ENCODE data around the gene PERM1.

The PERM1 gene

DNA sequence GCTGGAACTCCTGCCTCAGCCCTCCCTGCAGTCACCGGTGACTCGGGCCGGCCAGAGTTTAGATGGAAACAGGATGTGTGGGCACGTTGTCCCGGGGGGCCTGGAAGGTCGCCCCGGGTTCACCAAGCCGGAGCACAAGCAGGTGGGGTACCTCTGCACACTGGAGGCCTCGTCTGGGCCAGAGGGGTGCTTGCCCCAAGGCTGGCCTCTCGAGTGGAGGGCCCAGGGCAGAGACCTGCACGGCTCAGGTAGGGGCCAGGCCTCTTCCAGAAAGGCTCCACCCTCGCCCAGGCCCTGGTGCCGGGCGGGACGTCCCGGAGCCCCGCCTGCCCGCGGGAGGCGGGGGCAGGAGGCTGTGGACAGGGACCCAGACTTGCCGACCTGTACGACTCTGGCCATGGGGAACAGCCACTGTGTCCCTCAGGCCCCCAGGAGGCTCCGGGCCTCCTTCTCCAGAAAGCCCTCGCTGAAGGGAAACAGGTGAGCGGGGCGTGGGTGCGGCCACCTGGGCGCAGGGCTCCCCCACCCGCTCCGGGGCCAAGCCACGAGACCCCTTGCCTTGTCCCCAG is 15.7 kb downstream of the PERM1 start, which contains the start of gene PLEKHN1:
Gene PLEKHN1 (plus strand): TSS at position 348 of the 569 bp plus-strand sequence. CDS start 50 bp downstream, at position 398.
- in situ Hi-C loops (cut with MboI; ENCODE audit: low sequenced_read_pairs): no loop called here

DNA sequence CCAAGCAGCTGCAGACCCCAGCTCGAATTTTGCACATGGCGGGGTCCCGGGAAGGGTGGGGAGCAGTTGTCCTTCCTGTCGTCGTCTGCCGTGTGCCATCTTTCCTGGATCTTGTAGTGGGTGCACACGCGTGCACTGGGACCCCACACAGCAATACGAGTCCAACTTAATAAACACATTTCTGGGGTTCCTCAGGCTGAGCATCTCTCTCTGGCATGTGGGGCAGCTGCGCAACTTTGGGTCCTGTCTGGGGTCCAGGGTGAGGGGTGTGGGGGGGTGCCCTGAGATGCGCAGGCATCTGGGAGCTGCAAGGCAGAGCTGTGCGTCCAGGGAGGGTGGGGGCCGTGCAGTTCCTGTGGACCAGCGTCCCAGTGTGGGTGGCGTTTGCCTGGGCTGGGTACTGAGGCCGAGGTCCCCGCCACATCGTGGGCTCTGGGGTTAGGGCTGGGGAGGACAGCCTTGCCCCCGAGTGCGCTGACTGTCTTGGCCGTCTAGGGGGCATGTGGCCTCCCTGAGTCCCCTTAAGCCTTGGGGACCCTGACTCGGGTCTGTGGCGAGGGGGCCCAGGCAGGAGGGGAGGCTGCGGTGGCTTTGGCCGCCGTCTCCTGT is 16.3 kb downstream of the PERM1 start:
- in situ Hi-C loops (cut with MboI; ENCODE audit: low sequenced_read_pairs): no loop called here

DNA sequence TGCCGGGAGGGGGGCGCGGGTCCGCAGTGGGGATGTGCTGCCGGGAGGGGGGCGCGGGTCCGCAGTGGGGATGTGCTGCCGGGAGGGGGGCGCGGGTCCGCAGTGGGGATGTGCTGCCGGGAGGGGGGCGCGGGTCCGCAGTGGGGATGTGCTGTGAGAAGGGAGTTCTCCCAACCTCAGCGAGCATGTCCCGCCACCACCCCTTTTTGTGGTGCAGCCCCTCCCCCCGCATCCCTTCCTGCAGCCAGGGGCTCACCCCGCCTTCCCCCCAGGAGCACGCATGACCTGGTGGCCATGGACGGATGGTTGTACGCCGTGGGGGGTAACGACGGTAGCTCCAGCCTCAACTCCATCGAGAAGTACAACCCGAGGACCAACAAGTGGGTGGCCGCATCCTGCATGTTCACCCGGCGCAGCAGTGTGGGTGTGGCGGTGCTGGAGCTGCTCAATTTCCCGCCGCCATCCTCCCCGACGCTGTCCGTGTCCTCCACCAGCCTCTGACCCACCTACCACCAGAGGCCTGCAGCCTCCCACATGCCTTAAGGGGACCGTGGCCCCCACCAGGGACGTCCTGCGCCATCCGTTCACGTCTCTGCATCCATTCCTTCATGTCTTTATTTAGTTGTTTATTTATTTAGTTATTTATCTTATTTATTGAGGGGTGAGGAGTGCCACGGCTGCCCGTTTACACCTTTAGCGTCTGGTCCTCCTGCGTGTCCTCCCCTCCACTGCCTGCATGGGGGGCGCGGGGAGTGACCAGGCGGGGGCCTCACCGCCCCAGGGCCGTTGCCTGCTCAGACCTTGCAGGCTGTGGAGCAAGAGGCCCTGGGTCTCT is 17.0 kb downstream of the PERM1 start:
- in situ Hi-C loops (cut with MboI; ENCODE audit: low sequenced_read_pairs): no loop called here

DNA sequence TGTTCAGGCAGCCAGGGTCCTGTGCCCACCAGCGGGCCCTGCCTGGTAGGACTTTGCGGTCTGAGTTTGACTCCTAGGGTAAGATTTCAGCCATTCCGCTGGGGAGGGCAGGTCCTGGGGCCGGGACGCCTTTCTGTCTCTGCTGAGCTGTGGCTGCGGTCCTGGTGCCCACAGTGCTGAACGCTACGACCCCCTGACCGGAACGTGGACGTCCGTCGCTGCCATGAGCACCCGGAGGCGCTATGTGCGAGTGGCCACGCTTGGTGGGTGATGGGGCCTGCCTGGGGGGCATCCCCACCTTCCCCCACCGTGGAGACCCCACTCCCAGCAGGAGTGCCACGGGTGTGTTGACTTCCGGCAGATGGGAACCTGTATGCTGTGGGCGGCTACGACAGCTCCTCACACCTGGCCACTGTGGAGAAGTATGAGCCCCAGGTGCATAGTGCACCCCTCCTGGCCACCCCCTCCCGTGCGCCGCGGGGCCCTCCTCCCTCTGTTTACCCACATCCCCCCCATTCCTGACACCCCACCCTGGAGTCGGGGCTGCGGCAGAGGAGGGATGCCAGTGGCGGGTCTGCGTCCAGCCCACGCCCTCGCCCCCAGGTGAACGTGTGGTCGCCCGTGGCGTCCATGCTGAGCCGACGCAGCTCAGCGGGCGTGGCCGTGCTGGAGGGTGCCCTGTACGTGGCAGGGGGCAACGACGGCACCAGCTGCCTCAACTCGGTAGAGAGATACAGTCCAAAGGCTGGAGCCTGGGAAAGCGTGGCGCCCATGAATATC is 18.0 kb downstream of the PERM1 start:
- in situ Hi-C loops (cut with MboI; ENCODE audit: low sequenced_read_pairs): no loop called here

DNA sequence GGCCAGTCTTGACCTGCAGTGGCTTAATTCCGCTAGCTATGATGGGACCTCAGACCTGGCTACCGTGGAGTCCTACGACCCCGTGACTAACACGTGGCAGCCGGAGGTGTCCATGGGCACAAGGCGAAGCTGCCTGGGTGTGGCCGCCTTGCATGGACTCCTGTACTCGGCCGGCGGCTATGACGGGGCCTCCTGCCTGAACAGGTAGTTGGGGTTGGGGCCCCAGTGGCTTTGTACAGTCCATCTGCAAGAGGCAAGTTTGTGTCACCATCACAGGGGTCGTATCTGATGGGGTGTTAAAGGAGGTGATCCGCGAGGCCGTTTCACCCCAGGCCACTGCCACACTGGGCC is 18.6 kb downstream of the PERM1 start:
- in situ Hi-C loops (cut with MboI; ENCODE audit: low sequenced_read_pairs): no loop called here

DNA sequence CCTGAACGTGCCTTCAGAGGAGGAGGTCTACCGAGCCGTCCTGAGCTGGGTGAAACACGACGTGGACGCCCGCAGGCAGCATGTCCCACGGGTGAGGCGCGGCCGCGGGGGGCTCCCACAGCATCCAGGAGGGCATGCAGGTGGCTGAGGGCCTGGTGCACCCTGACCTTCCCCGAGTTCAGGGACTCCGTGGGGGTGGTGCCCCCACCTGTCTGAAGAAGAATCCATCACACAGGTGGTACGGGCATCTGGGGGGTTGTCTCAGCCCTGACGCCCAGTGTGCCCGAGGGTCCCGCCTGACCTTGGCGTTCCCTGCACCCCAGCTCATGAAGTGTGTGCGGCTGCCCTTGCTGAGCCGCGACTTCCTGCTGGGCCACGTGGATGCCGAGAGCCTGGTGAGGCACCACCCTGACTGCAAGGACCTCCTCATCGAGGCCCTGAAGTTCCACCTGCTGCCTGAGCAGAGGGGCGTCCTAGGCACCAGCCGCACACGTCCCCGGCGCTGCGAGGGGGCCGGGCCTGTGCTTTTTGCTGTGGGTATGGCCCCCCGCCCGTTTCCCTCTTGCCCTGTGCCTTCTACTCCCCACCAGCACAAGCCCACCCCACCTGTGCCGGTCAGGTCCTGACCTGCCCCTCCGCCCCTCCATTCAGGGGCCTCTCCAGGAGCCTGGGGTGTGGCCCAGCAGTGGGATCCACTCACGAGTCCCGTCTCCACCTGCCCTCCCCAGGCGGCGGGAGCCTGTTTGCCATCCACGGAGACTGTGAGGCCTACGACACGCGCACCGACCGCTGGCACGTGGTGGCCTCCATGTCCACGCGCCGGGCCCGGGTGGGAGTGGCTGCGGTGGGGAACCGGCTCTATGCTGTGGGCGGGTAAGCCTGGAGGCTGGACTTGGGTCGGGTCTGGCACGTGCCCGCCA is 19.3 kb downstream of the PERM1 start:
- in situ Hi-C loops (cut with MboI; ENCODE audit: low sequenced_read_pairs): no loop called here

DNA sequence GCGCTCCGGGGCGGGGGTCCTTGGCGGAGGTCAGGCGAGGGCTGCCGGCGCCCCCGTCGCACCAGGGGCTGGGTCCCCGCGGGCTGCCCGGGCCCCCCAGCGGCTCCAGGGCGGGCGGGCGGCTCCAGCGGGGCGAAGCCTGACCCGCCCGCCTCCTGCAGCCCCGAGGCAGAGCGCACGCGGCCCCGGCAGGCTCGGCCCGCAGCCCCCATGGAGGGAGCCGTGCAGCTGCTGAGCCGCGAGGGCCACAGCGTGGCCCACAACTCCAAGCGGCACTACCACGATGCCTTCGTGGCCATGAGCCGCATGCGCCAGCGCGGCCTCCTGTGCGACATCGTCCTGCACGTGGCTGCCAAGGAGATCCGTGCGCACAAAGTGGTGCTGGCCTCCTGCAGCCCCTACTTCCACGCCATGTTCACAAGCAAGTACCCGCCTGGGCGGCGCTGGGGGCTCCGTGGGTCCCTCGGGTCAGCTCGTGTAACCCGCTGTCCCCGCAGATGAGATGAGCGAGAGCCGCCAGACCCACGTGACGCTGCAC is 20.7 kb downstream of the PERM1 start:
- in situ Hi-C loops (cut with MboI; ENCODE audit: low sequenced_read_pairs): no loop called here

DNA sequence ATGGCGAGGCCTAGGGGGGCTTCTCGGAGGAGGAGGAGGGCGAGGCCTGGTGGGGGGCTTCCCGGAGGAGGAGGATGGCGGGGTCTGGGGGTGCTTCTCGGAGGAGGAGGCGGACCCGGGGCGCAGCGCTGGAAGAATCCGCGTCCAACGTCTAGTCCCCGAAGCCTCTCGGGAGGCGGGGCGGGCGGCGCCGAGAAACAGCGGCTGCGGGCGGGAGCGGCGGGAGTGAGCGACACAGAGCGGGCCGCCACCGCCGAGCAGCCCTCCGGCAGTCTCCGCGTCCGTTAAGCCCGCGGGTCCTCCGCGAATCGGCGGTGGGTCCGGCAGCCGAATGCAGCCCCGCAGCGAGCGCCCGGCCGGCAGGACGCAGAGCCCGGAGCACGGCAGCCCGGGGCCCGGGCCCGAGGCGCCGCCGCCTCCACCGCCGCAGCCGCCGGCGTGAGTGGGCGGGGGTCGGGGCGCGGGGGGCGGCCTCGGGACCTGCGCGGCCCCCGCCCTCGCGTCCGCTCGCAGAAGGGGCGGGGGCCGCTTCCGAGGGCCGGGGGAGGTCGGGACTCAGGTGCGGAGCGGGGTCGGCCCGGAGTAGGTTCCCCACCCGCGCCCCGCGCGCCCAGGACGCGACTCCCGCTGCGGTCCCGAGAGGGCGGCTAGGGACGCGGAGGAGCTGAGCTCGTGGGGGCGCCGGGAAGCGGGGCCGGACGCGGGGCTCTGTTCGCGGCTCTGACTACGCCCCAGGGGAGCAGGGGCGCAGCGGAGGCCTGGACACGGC is 21.3 kb downstream of the PERM1 start, which contains the start of gene KLHL17:
Gene KLHL17 (plus strand): TSS at position 222 of the 769 bp plus-strand sequence. CDS start 110 bp downstream, at position 332.
- in situ Hi-C loops (cut with MboI; ENCODE audit: low sequenced_read_pairs): no loop called here

DNA sequence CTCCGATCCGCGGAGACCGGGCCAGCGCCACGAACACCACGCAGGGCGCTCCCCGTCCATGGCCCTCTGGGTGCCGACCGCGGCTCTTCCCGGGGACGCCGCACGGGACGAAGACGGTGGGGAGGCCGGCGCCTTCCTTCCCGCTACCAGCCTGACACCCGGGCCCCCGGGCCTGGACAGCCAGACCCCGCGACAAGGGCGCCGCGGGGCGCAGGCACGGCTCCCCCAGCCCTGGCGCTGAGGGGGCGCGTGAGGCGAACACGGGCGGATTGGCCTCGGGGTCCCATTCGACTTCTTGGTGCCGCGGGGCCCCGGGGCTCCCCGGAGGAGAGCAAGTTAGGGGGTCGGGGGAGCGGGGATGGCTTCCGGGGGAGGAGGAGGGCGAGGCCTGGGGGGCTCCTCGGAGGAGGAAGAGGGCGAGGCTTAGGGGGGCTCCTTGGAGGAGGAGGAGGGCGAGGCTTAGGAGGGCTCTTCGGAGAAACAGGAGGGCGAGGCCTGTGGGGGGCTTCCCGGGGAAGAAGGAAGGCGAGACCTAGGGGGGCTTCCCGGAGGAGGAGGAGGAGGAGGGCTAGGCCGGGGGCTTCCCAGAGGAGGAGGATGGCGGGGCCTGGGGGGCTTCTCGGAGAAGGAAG is 22.0 kb downstream of the PERM1 start:
- in situ Hi-C loops (cut with MboI; ENCODE audit: low sequenced_read_pairs): no loop called here

DNA sequence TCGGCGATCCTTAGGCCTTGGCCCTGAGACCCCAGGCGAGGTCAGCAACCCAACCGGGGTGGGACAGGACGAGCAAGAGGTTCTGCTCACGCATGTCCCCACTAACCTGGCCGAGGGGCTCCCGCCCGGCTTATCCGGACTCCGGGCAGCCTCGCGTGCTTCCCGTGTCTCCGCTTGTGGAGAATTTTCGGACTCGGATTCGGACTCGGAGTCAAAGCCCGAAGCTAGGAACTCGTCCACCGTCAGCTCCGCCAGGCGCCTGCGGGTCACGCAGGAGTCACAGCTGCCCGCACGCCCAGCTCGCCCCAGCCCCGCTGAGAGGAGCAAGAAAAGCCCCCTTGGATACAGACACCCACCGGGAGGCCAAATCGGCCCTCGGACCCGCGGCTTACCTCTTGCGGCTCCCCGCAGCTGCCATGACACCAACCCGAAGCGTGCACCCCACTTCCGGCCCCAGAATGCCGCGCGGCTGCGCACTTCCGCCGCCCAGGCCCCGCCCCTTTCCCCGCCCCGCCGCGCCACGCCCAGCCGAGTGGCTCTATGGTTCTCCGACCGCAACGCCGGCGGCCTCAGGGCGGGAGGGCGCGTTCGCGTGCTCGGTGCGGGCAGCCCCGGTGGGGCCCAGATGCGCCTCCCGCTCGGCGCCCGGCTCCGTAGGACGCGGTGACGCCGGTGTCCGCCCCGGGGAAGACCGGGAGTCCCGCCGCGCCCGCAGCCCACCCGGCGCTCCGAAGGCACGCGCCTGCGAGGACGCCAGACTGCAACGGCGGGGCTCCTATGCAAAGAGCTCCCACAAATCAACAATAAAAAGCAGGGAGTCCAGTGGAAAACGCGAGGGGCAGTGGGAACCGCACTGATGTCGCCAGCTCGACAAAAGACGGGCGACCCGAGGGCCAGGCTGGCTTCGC is 22.8 kb downstream of the PERM1 start, which contains the start of gene NOC2L:
Gene NOC2L (minus strand): TSS at position 434 of the 908 bp plus-strand sequence. CDS start 16 bp downstream, at position 418.
- in situ Hi-C loops (cut with MboI; ENCODE audit: low sequenced_read_pairs): no loop called here

DNA sequence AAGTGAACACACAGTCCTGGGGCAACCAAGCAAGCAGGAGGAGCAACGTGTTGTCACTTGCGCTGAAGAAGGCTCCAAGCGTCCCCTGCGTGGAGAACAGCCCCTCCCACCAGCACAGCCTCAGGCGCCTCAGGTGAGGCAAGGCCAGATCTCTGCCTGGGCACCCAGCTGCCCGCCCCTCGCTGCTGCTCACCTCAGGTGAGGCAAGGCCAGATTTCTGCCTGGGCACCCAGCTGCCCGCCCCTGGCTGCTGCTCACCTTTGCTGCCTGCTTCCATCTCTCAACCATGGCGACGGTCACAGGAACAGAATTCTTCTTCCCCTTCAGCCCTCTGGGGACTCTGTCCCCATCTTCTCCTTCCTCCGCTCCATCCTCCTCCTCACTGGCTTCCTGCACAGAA is 25.3 kb downstream of the PERM1 start:
- in situ Hi-C loops (cut with MboI; ENCODE audit: low sequenced_read_pairs): no loop called here

DNA sequence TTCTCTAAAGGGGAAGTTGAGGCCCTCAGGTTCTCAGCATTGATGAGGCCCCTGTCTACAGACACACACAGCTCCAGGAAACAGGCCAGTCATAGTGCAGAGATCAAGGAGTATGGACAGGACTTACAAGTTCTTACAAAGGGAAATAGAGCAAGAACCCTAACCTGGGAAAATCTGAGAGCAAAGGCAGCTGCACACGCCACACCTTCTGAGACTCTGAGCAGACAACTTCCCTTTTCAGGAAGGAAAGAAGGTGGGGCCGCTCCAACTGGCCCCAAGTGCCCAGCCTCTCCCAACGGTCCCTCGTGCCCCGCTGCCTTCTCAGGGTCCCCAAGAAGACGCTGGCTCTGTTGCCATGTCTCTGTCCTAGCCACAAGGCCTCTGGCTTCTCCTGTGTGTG is 26.4 kb downstream of the PERM1 start:
- in situ Hi-C loops (cut with MboI; ENCODE audit: low sequenced_read_pairs): no loop called here

DNA sequence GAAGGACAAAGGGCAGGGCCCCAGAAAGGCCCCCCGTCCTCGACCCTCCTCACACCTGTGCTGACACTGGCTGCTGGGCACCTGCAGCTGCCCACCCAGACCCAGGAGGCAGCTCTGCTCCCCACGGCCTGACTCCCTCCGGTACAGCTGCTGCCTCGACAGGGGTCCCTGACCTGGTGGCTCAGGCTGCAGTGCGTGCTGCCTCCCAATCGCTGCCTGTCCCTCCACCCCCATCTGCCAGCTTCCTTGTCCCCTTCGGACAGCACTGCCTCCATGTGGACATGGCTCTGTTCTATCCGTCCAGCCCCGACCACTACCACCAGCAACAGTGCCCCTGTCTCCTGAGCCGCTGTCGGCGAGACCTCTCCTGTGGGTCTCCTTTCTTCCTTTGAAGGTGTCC is 27.0 kb downstream of the PERM1 start:
- in situ Hi-C loops (cut with MboI; ENCODE audit: low sequenced_read_pairs): no loop called here

DNA sequence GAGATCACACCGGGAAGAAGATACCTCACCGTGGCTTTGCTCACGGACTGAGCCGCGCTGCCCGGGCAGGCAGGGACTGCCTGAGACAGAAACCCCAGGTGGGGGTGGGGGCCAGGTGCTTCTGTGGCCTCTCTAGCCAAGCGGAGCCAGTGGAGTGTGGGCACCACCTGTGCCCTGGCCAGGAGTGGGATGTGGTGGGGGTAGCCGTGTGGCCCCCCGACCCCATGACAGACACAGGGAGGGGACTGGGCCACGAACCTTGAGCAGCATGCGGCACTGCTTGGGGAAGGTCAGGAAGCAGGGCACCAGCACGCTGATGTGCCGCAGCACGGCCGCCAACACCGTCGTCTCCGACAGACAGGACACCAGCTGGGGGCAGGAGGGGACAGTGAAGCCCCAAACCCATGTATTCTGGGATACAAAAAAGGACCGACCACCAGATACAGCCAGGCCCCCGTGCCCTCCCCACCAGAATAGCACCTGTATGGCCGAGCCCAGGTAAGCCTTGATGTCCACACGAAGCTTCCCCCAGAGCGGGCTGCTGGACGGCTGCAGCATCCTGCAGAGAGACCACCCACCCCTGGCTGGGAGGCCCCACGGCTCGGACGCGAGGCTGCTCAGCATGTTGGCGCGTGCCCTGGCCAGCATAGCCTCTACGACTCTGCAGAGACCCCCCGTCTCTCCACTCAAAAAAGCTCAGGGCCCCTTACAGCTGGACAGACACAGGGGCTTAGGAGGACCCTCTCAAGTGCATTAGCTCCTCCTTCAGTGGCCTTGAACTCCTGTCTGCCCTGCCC is 28.2 kb downstream of the PERM1 start:
- in situ Hi-C loops (cut with MboI; ENCODE audit: low sequenced_read_pairs): no loop called here

DNA sequence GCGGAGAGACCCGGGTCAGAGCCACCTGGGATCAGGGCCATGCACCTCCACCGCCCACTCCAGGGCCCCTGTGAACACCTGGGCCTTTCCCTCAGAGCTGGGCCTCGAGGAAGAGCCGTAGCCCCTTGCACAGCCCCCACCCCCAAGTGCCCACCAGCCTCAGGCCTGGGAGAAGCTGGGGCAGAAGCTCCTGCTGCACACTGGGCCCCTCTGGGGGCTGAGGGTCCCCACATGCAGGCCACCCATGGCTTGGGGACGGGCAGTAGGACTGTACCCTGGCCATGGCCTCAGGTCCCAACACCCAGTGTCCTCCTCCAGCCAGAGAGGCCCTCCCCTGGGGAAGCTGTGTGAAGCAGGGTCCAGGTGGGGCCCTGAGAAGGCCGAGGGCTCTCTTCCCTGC is 29.3 kb downstream of the PERM1 start:
- in situ Hi-C loops (cut with MboI; ENCODE audit: low sequenced_read_pairs): no loop called here

DNA sequence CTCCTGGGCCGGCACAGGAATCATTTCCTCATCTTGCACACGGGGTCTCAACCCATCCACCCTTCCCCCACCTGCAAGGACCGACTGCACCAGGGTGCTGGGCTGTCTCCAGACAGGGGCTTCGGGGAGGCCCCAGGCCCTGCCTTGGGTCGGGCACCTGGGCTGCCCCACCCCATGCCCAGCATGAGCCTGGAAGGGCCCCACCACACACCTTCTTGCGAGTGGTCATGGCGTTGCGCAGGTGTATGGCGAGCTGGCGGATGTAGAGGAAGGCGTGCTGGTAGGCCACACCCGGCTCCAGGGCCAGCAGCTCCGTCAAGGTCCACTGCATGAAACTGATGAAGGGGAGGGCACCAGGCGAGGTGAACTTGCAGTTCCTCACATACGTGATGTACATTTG is 29.7 kb downstream of the PERM1 start:
- in situ Hi-C loops (cut with MboI; ENCODE audit: low sequenced_read_pairs): no loop called here

DNA sequence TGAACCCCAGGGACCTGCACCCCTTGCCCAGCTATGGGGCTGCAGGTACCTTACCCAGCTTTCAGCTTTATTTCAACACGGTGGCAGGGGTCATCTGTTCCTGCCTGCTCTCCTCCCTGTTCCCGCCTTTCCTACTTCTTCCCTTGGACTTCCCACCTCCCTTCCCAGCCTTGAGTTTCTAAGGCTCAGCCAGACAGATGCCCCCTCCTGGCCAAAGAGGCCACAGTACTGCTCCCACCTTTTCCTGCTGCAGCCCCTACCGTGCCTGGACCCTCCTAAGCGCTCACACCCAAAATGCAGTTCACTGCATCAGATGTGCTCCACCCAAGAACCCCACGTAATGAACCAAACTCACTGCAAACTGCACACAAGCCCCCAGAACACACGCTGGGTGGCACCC is 30.5 kb downstream of the PERM1 start:
- in situ Hi-C loops (cut with MboI; ENCODE audit: low sequenced_read_pairs): no loop called here

Measured in HL-60/S4 (cell line).